Adrenal gland (tissue), 5 donors: Measurements from ENCODE around the gene NEU4.

Source experiments
- POLR2A ChIP-seq, 2 donors: fragments of 450-650 bp; IDR thresholded peaks; one replicate each; pipeline ENCODE4 v1.6.1; 2017; ENCODE audit warnings: antibody characterized with exemption in 2 of 2, mild to moderate bottlenecking in 2 of 2, moderate library complexity in 1 of 2
- TF ChIP-seq, protein P1 (sequence below), 6 experiments: fragments of 450-650 bp in 4 of 6; fragments of 200-600 bp in 2 of 6; sonication (generic) in 1 of 6; IDR thresholded peaks; 1 replicate in 5 of 6; 2 replicates in 1 of 6; pipeline versions ENCODE4 v1.5.1 to v1.8.0; 2016 to 2021; ENCODE audit warnings: antibody characterized with exemption in 6 of 6, mild to moderate bottlenecking in 2 of 6, moderate library complexity in 1 of 6
- donor health status: DM: no; HTN: no; CAD: no.

DNA sequence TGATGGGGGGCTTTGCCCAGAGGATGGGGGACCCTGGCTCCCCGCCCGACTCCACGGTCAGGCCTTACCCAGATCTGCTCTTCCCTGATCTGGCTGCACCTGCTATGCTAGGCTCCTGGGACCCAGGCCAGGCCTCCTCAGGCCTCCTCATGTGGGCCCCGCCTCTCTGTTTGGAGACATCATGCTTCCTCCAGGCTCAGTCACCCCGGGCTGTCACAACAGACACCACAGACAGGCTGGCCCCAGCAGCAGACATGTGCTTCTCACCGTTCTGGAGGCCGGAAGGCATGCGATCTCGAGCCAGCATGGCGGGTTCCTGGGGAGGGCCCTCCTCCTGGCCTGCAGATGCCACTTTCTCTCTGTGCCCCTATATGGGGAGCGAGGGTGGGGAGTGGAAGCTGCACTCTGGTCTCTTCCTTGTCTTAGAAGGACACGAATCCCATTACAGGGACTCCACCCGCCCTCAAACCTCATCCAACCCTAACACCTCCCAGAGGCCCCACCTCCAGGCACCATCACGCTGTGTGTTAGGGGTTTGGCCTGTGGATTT, 10.8 kb upstream of the NEU4 start:
- TF ChIP-seq, protein P1, sequence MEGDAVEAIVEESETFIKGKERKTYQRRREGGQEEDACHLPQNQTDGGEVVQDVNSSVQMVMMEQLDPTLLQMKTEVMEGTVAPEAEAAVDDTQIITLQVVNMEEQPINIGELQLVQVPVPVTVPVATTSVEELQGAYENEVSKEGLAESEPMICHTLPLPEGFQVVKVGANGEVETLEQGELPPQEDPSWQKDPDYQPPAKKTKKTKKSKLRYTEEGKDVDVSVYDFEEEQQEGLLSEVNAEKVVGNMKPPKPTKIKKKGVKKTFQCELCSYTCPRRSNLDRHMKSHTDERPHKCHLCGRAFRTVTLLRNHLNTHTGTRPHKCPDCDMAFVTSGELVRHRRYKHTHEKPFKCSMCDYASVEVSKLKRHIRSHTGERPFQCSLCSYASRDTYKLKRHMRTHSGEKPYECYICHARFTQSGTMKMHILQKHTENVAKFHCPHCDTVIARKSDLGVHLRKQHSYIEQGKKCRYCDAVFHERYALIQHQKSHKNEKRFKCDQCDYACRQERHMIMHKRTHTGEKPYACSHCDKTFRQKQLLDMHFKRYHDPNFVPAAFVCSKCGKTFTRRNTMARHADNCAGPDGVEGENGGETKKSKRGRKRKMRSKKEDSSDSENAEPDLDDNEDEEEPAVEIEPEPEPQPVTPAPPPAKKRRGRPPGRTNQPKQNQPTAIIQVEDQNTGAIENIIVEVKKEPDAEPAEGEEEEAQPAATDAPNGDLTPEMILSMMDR (IDR thresholded peaks at IDR 0.05) = no peak
- no peak for TF ChIP-seq POLR2A (IDR thresholded peaks at IDR 0.05)
